Caco-2 (cell line): ENCODE data around the gene SLC37A1. TPM values are rescaled to one million over a fixed set of nuclear protein-coding genes. Genes with fewer than 3 reads are reported as not detected.

Experiments
- BruUV-seq: library from RNA; stranded (reverse); fragments of 400-500 nt; replicated peaks from 2 replicates; lab custom pipeline; 2021; lab: Mats Ljungman, UMichigan
- CTCF ChIA-PET: fragments of 300-600 bp; sonication (Branson Sonifier 250); formaldehyde crosslinking; loops from one replicate; lab custom pipeline; 2022; ENCODE audit warnings: antibody characterized with exemption; lab: Charles Lee
- POLR2A ChIA-PET: fragments of 300-600 bp; sonication (Branson Sonifier 250); formaldehyde crosslinking; loops from one replicate; lab custom pipeline; 2022; ENCODE audit warnings: antibody characterized with exemption; lab: Charles Lee
- DNase-seq, 2 experiments: peaks; one replicate each; pipeline versions ENCODE4 v3.0.0 to v3.0.0-alpha.2; 2020 to 2022
- H3K27me3 ChIP-seq: replicated peaks from 2 replicates; pipeline ENCODE4 v1.6.0; 2011; ENCODE audit warnings: low read length; ENCODE audit not compliant: control insufficient read depth, insufficient read depth
- H3K36me3 ChIP-seq: 2 replicates; pipeline ENCODE4 v1.5.1; 2011; ENCODE audit warnings: low read length; ENCODE audit not compliant: control insufficient read depth, insufficient read depth
- H3K4me1 ChIP-seq: fragments of 250-450 bp; sonication (Bioruptor Pico); 2 replicates; pipeline ENCODE4 v1.5.1; 2020; ENCODE audit warnings: mild to moderate bottlenecking
- H3K4me3 ChIP-seq: 2 replicates; pipeline ENCODE4 v1.5.1; 2011; ENCODE audit warnings: low read depth, mild to moderate bottlenecking, control low read depth, low read length
- H3K9me3 ChIP-seq: fragments of 250-450 bp; sonication (Bioruptor Pico); 2 replicates; pipeline ENCODE4 v1.5.1; 2020; ENCODE audit warnings: mild to moderate bottlenecking, moderate library complexity
- H3K27ac Mint-ChIP-seq: one replicate; pipeline ENCODE4 v1.8.0; 2022; ENCODE audit warnings: mixed read lengths; ENCODE audit not compliant: unreplicated experiment
- H3K27me3 Mint-ChIP-seq: one replicate; pipeline ENCODE4 v1.8.0; 2022; ENCODE audit warnings: mixed read lengths; ENCODE audit not compliant: insufficient read depth, unreplicated experiment
- H3K36me3 Mint-ChIP-seq: one replicate; pipeline ENCODE4 v1.8.0; 2022; ENCODE audit warnings: mild to moderate bottlenecking, mixed read lengths; ENCODE audit not compliant: insufficient read depth, unreplicated experiment
- H3K4me1 Mint-ChIP-seq: one replicate; pipeline ENCODE4 v1.8.0; 2022; ENCODE audit warnings: low read depth, mixed read lengths; ENCODE audit not compliant: unreplicated experiment
- H3K4me3 Mint-ChIP-seq: one replicate; pipeline ENCODE4 v1.8.0; 2022; ENCODE audit warnings: mild to moderate bottlenecking, moderate library complexity, mixed read lengths; ENCODE audit not compliant: unreplicated experiment
- H3K9me3 Mint-ChIP-seq: one replicate; pipeline ENCODE4 v1.8.0; 2022; ENCODE audit warnings: mixed read lengths; ENCODE audit not compliant: unreplicated experiment
- CTCF ChIP-seq, 2 experiments: fragments of 200-600 bp in 1 of 2; IDR thresholded peaks; 1 replicate in 1 of 2; 2 replicates in 1 of 2; pipeline versions ENCODE4 v1.5.1 to v1.8.0; 2011 to 2022; ENCODE audit warnings: antibody characterized with exemption in 1 of 2, control low read depth in 1 of 2, inconsistent platforms in 1 of 2, low read depth in 1 of 2, low read length in 1 of 2, mild to moderate bottlenecking in 1 of 2, moderate library complexity in 1 of 2; ENCODE audit not compliant: insufficient read depth in 1 of 2, severe bottlenecking in 1 of 2, unreplicated experiment in 1 of 2
- intact Hi-C: fragments of 100-400 bp; cut with micrococcal nuclease; formaldehyde crosslinking; loops from one replicate; pipeline ENCODE4 v1.10.0; 2022; ENCODE audit not compliant: unreplicated experiment
- total RNA-seq: library from RNA; stranded (reverse); gene quantifications from 2 replicates; pipeline ENCODE4 v1.2.3, GENCODE V29; 2022

The SLC37A1 gene
- total RNA-seq, 1 experiment from 2014 or later, result 9.8 TPM

- Histone ChIP-seq H3K4me3 (no peak overlapping the region), H3K9me3 (no peaks in the 10 kb centered on the region), H3K27me3 (no peaks in the 10 kb centered on the region), H3K4me1 (no peaks in the 10 kb centered on the region), H3K36me3 (no peaks in the 10 kb centered on the region)
- no peak for TF ChIP-seq CTCF (IDR thresholded peaks at IDR 0.05; ENCODE audit: insufficient read depth in 1 of 2, low read depth in 1 of 2, low read length in 1 of 2, severe bottlenecking in 1 of 2, unreplicated experiment in 1 of 2)
- BruUV-seq, result no TSS peak
- H3K27ac Mint-ChIP-seq, result no peak overlapping the region
- POLR2A ChIA-PET, result no interaction called here
- H3K27me3 Mint-ChIP-seq, result no peaks in the 10 kb centered on the region
- CTCF ChIA-PET, result no interaction called here
- H3K9me3 Mint-ChIP-seq, result no peaks in the 10 kb centered on the region
- intact Hi-C loops, result no loop called here
- H3K4me1 Mint-ChIP-seq, result no peaks in the 10 kb centered on the region
- DNase-seq, result peak in 1 of 2 experiments; percentile 15
- H3K4me3 Mint-ChIP-seq, result no peak overlapping the region
- peaks cover 10% of the 10 kb centered on the region for H3K36me3 Mint-ChIP-seq
Observed at GRCh38 chr21:42562816-42563215, 49.2 kb downstream of the SLC37A1 start.

GRCh38 chr21:42563261-42563660, 49.6 kb downstream of the SLC37A1 start:
- peak in 1 of 2 experiments; percentile 6 for DNase-seq
- H3K36me3 ChIP-seq, result no peaks in the 10 kb centered on the region
- no peak overlapping the region for H3K4me3 Mint-ChIP-seq
- no peak overlapping the region for H3K4me3 ChIP-seq
- H3K9me3 ChIP-seq, result no peaks in the 10 kb centered on the region
- no TSS peak for BruUV-seq
- no peak overlapping the region for H3K27ac Mint-ChIP-seq
- no peaks in the 10 kb centered on the region for H3K27me3 ChIP-seq
- peaks cover 10% of the 10 kb centered on the region for H3K36me3 Mint-ChIP-seq
- intact Hi-C loops, result no loop called here
- ChIA-PET POLR2A (no interaction called here), CTCF (no interaction called here)
- no peaks in the 10 kb centered on the region for H3K9me3 Mint-ChIP-seq
- H3K4me1 ChIP-seq, result no peaks in the 10 kb centered on the region
- H3K27me3 Mint-ChIP-seq, result no peaks in the 10 kb centered on the region
- H3K4me1 Mint-ChIP-seq, result no peaks in the 10 kb centered on the region
- no peak for TF ChIP-seq CTCF (IDR thresholded peaks at IDR 0.05; ENCODE audit: insufficient read depth in 1 of 2, low read depth in 1 of 2, low read length in 1 of 2, severe bottlenecking in 1 of 2, unreplicated experiment in 1 of 2)

- H3K4me3 ChIP-seq, result no peak overlapping the region
- intact Hi-C loops, result no loop called here
- Mint-ChIP-seq H3K27ac (no peak overlapping the region), H3K4me1 (no peaks in the 10 kb centered on the region), H3K27me3 (no peaks in the 10 kb centered on the region), H3K9me3 (no peaks in the 10 kb centered on the region), H3K4me3 (no peak overlapping the region), H3K36me3 (peaks cover 10% of the 10 kb centered on the region)
- POLR2A ChIA-PET, result no interaction called here
- no peaks in the 10 kb centered on the region for H3K9me3 ChIP-seq
- no TSS peak for BruUV-seq
- H3K27me3 ChIP-seq, result no peaks in the 10 kb centered on the region
- CTCF ChIA-PET, result no interaction called here
- no peaks in the 10 kb centered on the region for H3K36me3 ChIP-seq
- H3K4me1 ChIP-seq, result no peaks in the 10 kb centered on the region
- DNase-seq, result peak in 1 of 2 experiments; percentile 12
- no peak for TF ChIP-seq CTCF (IDR thresholded peaks at IDR 0.05; ENCODE audit: insufficient read depth in 1 of 2, low read depth in 1 of 2, low read length in 1 of 2, severe bottlenecking in 1 of 2, unreplicated experiment in 1 of 2)
Observed at GRCh38 chr21:42563686-42564085, 50.0 kb downstream of the SLC37A1 start.
